ENCODE results near the gene SUMF1.

SUMF1 gene

DNA sequence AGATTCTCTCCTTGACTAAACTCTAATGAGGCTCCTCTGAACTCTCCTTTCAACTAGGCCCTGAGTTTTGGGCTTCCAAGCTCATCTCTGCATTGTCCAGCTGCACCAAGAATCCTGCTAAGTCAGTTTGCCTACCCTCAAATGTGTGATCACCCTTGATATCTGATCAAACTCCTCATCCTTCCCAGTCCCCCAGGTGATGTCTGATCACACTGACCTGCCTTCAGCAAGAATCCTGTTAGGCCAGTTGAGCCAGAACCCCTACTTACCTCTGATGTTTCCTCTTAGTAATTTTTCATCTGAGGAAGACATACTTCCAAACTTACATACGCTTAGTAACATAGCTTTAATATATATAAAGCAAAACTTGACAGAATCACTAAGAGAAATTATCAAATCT lies 28.8 kb downstream of the SUMF1 start:
- Histone ChIP-seq H4K20me1 (peaks cover 0 to 5% (median 0%) of the 10 kb centered on the region in 11 experiments; a peak in 2 of 22 replicates), H3K27ac (no peak overlapping the region), H3K9me3 (replicated peaks in 1 of 11) (peaks cover 0 to 7% (median 2%) of the 10 kb centered on the region in 11 experiments; a peak in 6 of 22 replicates), H3K4me2 (no peak overlapping the region), H3K4me1 (no peaks in the 10 kb centered on the region), H3K36me3 (peaks cover 0 to 84% (median 14%) of the 10 kb centered on the region in 11 experiments; a peak in 19 of 22 replicates), H3K9ac (no peak overlapping the region), H3K4me3 (no peak overlapping the region), H3K27me3 (no peaks in the 10 kb centered on the region)
- TF ChIP-seq Cebpa-rat (IDR thresholded peaks at IDR 0.05), result no peak

DNA sequence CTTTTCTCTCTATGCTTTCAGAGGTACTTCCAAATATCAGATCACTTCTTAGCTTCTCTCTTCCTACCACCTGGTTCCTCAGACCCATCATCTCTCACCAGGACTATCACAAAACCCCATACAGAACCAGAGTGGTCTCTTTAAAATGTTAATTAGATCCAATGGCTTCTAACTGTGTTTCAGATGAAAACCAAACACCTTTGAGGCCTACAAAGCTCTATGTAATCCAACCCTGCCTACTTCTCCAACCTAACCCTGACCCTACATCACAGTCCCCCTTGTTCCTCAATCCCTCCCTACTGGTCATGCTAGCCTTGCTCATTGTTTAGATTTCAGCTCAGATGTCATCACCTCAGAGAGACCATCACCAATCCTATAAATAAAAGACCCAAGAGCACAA lies 34.8 kb downstream of the SUMF1 start:
- H3K9me3 ChIP-seq (replicated peaks in 1 of 11), result peaks cover 25 to 32% (median 30%) of the 10 kb centered on the region in 11 experiments
- H3K9ac ChIP-seq, result no peak overlapping the region
- peaks cover 0 to 14% (median 0%) of the 10 kb centered on the region in 11 experiments; a peak in 3 of 22 replicates for H4K20me1 ChIP-seq
- peaks cover 14 to 66% (median 33%) of the 10 kb centered on the region in 11 experiments for H3K36me3 ChIP-seq
- H3K27me3 ChIP-seq, result no peaks in the 10 kb centered on the region
- no peak overlapping the region for H3K4me3 ChIP-seq
- no peak overlapping the region for H3K27ac ChIP-seq
- TF ChIP-seq Cebpa-rat (IDR thresholded peaks at IDR 0.05), result no peak
- no peak overlapping the region for H3K4me2 ChIP-seq
- H3K4me1 ChIP-seq, result peaks cover 4 to 22% (median 15%) of the 10 kb centered on the region in 10 experiments

DNA sequence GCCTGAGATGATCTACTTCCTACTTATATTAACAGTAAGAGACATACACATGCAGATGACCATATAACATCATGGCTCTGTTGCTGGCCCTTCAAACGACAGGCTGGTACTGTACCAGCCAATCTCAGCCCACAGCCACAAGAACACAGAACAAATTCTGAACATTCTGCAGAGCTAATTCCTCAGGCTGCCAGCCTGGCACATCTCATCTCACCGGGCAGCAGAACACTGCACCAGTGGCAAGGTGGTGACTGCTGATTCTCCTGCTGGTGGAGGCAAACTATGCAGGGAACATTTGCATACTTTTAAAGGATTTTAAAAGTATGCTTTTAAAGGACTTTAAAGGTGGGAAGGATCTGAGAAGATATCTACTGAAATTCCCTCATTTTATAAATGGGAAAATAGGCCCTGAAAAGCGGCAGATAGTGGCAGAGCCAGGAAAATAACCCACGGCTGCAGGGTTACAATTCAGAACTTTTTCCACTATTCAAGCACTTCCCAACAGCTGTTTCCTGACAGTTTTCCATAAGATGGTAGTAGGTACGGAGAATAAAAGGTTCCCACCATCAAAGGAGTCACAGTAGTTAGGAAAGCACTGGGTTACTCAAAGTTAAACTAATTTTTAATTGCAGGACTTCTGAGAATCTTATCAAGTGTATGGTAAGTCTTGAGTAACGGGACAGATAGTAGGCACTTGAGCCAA lies 37.3 kb downstream of the SUMF1 start:
- H3K4me1 ChIP-seq, result peaks cover 19 to 40% (median 31%) of the 10 kb centered on the region in 10 experiments
- no peaks in the 10 kb centered on the region for H3K27me3 ChIP-seq
- no peak overlapping the region for H3K27ac ChIP-seq
- H4K20me1 ChIP-seq, result peaks cover 0 to 14% (median 0%) of the 10 kb centered on the region in 11 experiments; a peak in 3 of 22 replicates
- H3K9ac ChIP-seq, result no peak overlapping the region
- no peak for TF ChIP-seq Cebpa-rat (IDR thresholded peaks at IDR 0.05)
- H3K4me3 ChIP-seq, result no peak overlapping the region
- peaks cover 14 to 62% (median 33%) of the 10 kb centered on the region in 11 experiments for H3K36me3 ChIP-seq
- peaks cover 28 to 41% (median 32%) of the 10 kb centered on the region in 11 experiments for H3K9me3 ChIP-seq (replicated peaks in 1 of 11)
- peak overlapping the region in 7 of 11 experiments; percentile 20 to 46 (median 27); a peak in 10 of 22 replicates for H3K4me2 ChIP-seq

DNA sequence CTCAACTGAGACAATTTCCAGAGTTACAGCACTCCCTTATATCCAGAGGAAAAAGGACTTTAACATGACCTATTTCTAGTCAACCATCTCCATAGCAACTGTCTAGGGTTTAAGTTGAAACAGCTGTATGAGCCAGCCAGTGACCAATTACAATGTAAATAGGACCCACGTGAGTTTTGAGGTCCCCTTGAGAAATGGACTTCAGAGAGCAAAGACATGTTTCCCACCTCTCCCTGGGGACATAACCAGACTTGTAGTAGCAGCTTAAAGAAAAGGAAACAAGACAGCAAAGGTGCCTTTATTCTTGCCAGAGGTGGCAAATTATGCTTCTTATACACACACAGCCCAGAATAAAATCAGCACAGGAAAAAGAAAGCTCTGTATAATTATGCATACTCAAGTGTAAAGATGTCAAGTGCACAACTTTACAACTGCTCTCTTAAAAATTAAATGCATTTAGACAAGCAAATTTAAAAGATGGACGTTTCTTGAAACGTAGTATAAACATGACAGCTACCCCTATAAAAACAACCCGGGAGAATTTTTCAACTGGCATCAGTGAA lies 40.2 kb downstream of the SUMF1 start:
- no peak overlapping the region for H3K9ac ChIP-seq
- H3K4me2 ChIP-seq, result peak overlapping the region; percentile 30 to 78 (median 62)
- H3K4me3 ChIP-seq, result no peak overlapping the region
- peaks cover 0 to 14% (median 0%) of the 10 kb centered on the region in 11 experiments; a peak in 3 of 22 replicates for H4K20me1 ChIP-seq
- no peak for TF ChIP-seq Cebpa-rat (IDR thresholded peaks at IDR 0.05)
- peaks cover 10 to 24% (median 18%) of the 10 kb centered on the region in 11 experiments for H3K9me3 ChIP-seq (replicated peaks in 1 of 11)
- peak overlapping the region in 3 of 11 experiments; percentile 0 to 21 (median 14); a peak in 2 of 22 replicates for H3K27ac ChIP-seq
- H3K36me3 ChIP-seq, result peaks cover 10 to 46% (median 15%) of the 10 kb centered on the region in 11 experiments
- H3K27me3 ChIP-seq, result no peaks in the 10 kb centered on the region
- H3K4me1 ChIP-seq, result peaks cover 21 to 40% (median 32%) of the 10 kb centered on the region in 10 experiments

DNA sequence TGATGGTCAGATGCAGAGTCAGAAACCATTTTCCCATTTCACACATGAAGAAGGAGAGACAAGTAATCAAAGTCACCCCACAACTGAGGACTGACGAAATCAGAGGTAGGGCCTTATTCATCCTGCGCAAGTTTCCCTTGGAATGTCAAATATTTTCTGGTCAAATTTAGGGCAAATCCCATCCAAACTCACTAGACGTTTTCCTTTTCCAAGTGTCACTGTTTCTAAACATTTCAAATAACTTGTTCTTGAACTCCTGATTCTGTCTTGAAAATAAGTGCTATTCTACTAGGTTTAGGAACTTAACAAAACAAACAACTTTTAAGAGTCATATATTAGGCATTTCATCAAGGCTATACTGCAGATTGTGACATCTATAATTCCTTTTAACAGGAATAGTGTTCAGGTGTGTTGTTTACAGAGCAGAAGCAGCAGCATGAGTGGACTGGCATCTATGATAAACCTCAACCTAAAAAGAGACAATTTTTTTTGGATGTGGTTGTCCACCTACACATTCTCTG lies 40.7 kb downstream of the SUMF1 start:
- TF ChIP-seq Cebpa-rat (IDR thresholded peaks at IDR 0.05), result no peak
- Histone ChIP-seq H3K9me3 (replicated peaks in 1 of 11) (peaks cover 5 to 19% (median 13%) of the 10 kb centered on the region in 11 experiments), H3K27me3 (no peaks in the 10 kb centered on the region), H3K4me1 (peaks cover 25 to 40% (median 34%) of the 10 kb centered on the region in 10 experiments), H3K36me3 (peaks cover 5 to 40% (median 9%) of the 10 kb centered on the region in 11 experiments; a peak in 21 of 22 replicates), H3K4me2 (peak overlapping the region; percentile 30 to 78 (median 62)), H4K20me1 (peaks cover 0 to 14% (median 0%) of the 10 kb centered on the region in 11 experiments; a peak in 3 of 22 replicates), H3K4me3 (no peak overlapping the region), H3K9ac (no peak overlapping the region), H3K27ac (peak overlapping the region in 3 of 11 experiments; percentile 0 to 21 (median 14); a peak in 4 of 22 replicates)

DNA sequence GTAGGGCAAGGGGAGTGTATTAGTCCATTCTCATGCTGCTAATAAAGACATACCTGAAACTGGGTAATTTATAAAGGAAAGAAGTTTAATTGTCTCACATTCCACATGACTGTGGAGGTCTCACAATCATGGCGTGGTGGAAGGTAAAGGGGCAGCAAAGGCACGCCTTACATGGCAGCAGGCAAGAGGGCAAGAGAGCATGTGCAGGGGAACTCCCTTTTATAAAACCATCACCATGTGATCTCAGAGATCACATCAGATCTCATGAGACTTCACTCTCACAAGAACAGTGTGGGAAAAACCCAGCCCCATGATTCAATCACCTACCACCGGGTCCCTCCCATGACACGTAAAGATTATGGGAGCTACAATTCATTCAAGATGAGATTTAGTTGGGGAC lies 41.4 kb downstream of the SUMF1 start:
- Histone ChIP-seq H3K27ac (peak overlapping the region in 2 of 11 experiments; percentile 14 to 21; a peak in 2 of 22 replicates), H3K9me3 (replicated peaks in 1 of 11) (peaks cover 0 to 13% (median 7%) of the 10 kb centered on the region in 11 experiments; a peak in 16 of 22 replicates), H3K27me3 (no peaks in the 10 kb centered on the region), H3K4me2 (peak overlapping the region in 8 of 11 experiments; percentile 30 to 78 (median 66); a peak in 16 of 22 replicates), H3K4me1 (peaks cover 30 to 42% (median 36%) of the 10 kb centered on the region in 10 experiments), H3K4me3 (no peak overlapping the region), H3K36me3 (peaks cover 0 to 34% (median 3%) of the 10 kb centered on the region in 11 experiments; a peak in 11 of 22 replicates), H4K20me1 (peaks cover 0 to 14% (median 0%) of the 10 kb centered on the region in 11 experiments; a peak in 3 of 22 replicates), H3K9ac (no peak overlapping the region)
- no peak for TF ChIP-seq Cebpa-rat (IDR thresholded peaks at IDR 0.05)

DNA sequence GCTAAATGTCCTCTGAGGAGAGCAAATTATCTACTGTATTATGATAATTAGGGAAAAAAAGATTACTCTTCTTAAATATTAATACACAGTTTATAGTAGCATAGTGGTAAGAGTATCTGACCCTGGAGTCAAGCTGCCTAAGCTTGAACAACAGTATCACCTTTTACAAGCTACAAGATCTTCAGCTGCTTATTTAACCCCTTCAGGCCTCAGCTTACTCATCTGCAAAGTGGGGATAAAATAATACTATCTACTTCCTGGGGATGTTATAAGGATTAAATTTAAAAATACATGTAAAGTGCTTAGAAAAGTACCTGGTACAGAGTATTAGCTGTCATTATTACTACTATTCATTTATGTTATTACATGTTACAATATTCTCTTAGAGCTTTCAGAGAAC lies 42.0 kb downstream of the SUMF1 start:
- Histone ChIP-seq H3K4me1 (peaks cover 30 to 46% (median 35%) of the 10 kb centered on the region in 10 experiments), H3K36me3 (peaks cover 0 to 28% (median 0%) of the 10 kb centered on the region in 11 experiments; a peak in 5 of 22 replicates), H3K27me3 (no peaks in the 10 kb centered on the region), H3K9ac (no peak overlapping the region), H3K4me2 (no peak overlapping the region), H3K27ac (no peak overlapping the region), H4K20me1 (peaks cover 0 to 14% (median 0%) of the 10 kb centered on the region in 11 experiments; a peak in 3 of 22 replicates), H3K9me3 (replicated peaks in 1 of 11) (peaks cover 0 to 10% (median 5%) of the 10 kb centered on the region in 11 experiments; a peak in 9 of 22 replicates), H3K4me3 (no peak overlapping the region)
- TF ChIP-seq Cebpa-rat (IDR thresholded peaks at IDR 0.05), result no peak

DNA sequence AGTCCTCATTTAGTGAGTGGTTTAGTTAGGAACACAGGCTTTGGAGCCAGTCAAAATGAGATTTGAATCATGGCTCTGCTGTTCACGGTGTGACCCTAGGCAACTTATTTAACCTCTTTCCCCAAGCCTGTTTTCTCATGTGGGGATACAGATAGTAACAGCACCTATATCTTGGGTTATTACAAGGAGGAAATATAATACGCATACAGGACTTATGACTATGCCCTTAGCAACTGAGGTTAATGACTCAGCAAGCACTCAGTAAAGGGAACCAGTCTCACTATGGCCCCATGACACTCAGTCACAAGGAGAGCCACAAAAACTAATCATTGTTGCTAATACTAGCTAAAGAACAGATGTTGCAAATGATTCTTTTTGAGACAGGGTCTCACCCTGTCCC lies 45.9 kb downstream of the SUMF1 start:
- H4K20me1 ChIP-seq, result no peaks in the 10 kb centered on the region
- 0 out of 22 replicates have a peak overlapping the region, but pooled peaks of 1 of the 11 experiments have one; percentile 20 for H3K9ac ChIP-seq
- H3K27me3 ChIP-seq, result no peaks in the 10 kb centered on the region
- H3K36me3 ChIP-seq, result peaks cover 10 to 65% (median 20%) of the 10 kb centered on the region in 11 experiments; a peak in 18 of 22 replicates
- peak overlapping the region in 4 of 11 experiments; percentile 17 to 83 (median 64); a peak in 7 of 22 replicates for H3K4me2 ChIP-seq
- H3K4me1 ChIP-seq, result peaks cover 4 to 28% (median 8%) of the 10 kb centered on the region in 10 experiments
- no peak for TF ChIP-seq Cebpa-rat (IDR thresholded peaks at IDR 0.05)
- H3K9me3 ChIP-seq (replicated peaks in 1 of 11), result peaks cover 0 to 7% (median 5%) of the 10 kb centered on the region in 11 experiments; a peak in 9 of 22 replicates
- peak overlapping the region in 4 of 11 experiments; percentile 36 to 70 (median 62); a peak in 6 of 22 replicates for H3K27ac ChIP-seq
- H3K4me3 ChIP-seq, result no peak overlapping the region
